GM21528 (cell line): ENCODE data around the gene KIAA0825.
"Not testable (repeated sequence)": the region's sequence is repeated elsewhere in the genome, so short reads cannot be mapped to it uniquely, and the experiment has no call there.

Source experiments
- ATAC-seq: cut with Tn5 transposase; IDR thresholded peaks from one replicate; pipeline ENCODE4 v1.9.1; 2021; ENCODE audit warnings: mild to moderate bottlenecking, moderate library complexity; ENCODE audit not compliant: unreplicated experiment, low FRiP score

KIAA0825 gene

DNA sequence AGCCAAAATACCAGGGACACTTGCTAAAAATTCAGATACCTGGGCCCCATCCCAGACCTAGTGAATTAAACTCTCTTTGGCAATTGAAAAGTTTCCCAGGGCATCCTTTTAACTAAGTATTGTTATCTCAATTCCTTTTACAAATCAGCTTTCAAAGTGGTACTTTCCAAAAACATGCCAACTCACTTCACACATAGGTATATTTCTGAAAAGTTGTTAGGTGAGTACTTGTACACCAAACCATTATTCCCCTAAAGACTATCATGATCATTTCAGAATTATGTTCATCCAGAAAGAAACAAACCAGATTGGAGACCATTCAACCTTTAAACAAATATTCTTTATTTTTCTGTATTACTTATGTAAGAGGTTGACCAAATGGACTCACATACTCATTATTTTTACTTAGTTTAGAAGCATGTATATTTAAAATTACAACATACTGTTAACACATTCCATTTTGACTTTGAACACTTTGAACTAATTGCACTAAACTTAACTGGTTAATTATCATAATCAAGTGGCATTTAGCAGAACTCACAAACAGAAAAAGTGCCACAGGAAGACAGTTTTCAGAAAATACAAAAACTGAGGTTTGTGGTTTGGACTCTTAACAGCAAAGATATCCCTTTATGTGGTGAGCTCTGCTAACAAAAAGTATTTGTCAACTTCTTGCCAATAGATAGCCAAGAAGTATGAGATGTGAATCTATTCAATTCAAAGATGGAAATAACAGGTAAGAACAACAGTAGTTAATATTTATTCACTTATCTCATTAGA is 40.7 kb downstream of the KIAA0825 start:
- ATAC-seq: peak; percentile 86

DNA sequence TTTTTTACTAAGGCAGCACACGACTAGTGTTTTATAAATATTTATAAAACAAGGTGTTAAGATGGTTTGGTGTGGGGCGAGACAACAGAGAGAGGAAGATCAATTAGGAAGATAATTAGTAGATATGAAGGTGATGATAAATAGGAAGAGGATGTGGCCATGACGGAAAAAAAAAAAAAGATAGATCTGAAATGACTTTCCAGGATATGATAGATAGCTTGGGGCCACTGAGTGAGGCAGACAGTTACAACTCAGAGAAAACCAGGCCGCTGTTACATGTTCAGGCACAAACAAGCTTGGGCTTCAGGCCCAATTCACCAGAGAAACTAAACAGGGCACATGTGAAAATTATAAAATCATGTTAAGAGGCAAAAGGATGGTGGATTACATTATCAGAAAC is 43.2 kb downstream of the KIAA0825 start:
- no peak for ATAC-seq

DNA sequence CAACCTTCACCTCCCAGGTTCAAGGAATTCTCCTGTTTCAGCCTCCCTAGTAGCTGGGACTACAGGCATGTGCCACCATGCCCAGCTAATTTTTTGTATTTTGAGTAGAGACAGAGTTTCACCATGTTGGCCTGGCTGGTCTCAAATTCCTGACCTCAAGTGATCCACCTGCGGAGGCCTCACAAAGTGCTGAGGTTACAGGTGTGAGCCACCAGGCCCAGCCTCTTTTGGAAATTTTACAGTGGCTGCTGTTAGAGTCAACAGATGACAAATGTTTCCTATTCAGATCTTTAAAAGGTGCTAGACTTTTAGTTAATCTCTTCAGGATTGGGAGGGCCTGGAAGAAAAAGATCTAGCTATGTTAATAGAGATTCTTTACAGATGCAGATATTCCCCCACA is 45.1 kb downstream of the KIAA0825 start:
- not testable (repeated sequence) for ATAC-seq

DNA sequence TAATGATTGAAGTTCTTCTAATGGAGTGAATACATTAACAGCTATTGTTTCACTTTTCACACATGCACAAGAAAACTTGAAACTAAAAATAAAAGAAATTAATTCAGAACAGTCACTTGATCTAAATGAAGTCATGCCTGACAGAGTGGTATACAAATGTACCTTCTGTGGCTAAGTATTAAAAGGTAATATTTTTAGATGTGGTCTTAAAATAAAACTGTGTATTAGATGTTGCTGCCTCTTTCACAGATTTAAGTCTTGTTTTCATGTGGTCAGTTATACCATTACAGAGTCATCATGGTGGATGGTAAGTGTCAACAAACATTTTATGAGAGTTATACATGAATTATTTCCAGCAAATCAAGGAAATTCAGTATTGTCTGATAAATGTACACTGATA is 47.0 kb downstream of the KIAA0825 start:
- no peak for ATAC-seq

DNA sequence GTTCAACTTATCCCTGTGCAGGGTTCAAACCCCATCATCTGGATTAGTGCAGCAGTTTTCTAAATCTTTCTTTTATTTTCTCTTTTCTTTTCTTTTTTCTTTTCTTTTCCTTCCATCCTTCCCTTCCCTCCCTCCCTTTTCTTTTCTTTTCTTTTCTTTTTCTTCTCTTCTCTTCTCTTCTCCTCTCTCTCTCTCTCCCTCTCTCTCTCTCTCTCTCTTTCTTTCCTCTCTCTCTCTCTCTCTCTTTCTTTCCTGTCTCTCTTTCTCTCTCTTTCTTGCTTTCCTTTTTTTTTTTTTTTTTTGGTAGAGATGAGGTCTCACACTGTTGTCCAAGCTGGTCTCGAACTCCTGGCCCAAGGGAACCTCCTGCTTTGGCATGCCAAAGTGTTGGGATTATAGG is 53.6 kb downstream of the KIAA0825 start:
- no peak for ATAC-seq

DNA sequence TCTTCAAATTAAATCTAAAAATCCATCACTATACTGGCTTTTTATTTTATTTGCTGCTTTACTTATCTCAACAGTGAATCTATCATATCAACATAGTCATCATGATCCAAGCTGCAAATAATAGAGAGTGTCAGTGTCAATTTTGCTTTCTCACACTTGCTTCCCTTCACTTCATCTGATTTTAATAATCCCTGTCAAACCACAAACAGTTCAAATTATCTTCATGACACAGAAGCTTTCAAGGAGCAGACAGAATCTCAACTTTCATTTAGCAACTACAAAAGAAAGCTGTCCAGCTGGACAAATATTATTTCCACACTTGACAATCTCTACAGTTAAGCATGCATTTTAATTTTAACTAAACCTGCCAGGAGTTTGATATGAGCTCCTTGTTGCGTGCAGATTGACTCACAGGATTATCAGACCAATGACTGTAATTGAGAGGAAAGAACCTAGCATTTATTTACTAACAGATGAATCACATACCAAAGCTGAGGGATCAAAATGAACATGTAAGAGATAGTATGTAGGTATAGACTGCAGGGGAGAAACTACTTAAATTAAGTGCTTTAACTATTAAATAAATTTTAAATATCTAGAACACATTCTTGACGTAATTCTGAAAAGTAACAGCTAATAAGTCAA is 56.0 kb downstream of the KIAA0825 start:
- no peak for ATAC-seq

DNA sequence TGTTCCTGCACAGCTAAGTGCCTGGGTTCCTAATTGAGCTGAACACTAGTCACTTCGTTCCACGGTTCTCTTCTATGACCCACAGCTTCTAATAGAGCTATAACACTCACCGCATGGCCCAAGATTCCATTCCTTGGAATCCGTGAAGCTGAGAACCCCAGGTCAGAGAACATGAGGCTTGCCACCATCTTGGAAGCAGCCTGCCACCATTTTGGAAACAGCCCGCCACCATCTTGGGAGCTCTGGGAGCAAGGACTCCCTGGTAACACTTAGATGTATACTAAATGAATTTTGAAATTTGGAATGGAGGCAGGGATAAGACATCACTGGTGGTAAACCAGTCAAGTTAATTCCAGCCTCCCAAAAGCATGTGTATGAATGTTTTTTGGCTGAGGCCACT is 60.4 kb downstream of the KIAA0825 start:
- ATAC-seq: no peak

DNA sequence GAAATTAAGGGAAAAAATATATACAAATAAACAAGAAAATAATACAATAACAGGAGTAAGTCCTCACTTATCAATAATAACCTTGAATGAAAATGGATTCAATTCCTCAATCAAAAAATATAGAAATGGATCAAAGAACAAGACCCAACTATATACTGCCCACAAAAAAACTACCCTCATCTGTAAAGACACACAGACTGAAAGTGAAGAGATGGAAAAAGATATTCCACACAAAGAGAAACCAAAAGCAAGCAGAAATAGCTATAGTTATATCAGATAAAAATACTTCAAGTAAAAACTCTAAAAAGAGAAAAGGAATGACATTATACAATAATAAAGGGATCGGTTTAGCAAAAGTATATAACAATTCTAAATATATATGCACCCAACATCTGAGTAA is 66.5 kb downstream of the KIAA0825 start:
- ATAC-seq: no peak

DNA sequence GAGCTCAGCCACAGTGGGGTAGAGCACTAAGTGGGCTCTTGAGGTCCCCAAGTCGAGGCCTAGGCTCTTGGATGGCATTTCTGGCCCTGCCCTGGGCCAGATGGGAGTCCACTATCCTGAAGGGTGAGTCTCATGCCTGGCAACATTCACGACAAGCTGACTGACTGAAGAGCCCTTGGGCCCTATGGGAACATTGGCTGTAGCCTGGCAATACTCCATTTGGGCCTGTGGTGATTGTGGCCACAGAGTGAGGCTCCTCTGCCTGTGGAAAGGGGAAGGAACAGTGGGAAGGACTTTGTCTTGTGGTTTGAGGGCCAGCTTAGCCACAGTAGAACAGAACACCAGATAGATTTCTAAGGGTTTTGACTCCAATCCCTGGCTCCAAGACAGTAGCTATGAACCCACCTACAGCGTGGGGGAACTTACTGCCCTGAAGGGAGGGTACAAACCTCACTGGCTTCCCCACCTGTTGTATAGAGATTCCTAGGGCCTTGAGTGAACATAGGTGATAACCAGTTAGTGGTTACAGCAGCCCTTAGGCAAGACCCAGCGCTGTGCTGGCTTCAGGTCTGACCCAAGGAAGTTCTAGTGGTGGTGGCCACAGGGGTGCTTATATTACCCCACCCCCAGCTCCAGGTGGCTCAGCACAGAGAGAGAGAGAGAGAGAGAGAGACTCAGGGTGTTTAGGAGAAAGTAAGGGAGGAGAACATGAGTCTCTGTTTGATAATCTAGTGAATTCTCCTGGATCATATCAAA is 72.4 kb downstream of the KIAA0825 start:
- ATAC-seq: no peak

DNA sequence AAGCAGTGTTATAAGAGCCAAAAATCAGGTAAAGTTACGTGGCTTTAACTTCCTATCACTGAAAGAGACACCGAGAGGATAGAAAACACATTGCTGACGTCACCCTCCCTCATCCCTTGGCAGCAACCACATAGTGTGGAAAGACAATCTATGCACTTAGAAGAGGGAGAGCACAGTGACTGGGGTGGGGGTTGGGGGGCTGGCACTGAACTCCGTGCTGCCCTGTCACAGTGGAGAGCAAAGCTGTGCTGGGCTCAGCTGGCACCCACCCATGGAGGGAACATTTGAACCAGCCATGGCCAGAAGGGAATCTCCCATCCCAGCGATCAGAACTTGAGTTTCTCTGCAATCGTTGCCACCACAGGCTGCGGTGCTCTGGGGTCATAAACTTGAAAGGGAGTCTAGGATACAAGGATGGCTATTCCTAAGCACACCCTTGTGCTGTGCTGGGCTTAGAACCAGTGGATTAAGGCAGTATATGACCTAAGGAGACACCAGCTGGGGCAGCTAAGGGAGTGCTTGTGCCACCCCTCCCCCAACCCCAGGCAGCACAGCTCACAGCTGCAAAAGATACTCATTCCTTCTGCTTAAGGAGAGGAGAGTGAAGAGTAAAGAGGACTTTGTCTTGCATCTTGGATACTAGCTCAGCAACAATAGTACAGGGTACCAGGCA is 73.4 kb downstream of the KIAA0825 start:
- ATAC-seq: no peak

DNA sequence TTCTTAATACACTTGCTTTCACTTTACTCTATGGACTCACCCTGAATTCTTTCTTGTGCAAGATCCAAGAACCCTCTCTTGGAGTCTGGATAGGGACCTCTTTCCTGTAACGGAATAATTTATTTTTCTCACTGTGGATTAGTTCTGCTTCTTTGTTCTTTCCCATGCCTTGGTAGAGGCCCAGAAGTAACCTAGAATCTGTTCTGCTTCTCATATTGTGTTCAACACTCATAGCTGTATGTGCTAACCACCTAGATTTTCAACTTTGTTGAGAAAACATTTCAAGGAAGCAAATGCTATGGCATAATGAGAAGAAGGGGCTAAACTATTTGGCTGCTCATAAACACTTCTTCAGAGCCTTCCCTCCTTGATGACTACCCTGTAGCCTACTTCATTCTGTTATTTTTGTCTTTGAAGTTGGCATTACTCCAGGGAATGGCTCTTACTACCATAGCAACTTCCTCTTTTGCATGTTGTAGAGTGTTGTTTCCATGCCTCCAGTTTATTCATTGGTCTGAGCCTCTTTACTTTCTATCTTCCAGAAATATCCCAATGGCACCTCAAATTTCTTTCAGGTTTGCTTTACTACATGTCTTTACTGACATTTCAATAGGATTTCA is 74.3 kb downstream of the KIAA0825 start:
- no peak for ATAC-seq

DNA sequence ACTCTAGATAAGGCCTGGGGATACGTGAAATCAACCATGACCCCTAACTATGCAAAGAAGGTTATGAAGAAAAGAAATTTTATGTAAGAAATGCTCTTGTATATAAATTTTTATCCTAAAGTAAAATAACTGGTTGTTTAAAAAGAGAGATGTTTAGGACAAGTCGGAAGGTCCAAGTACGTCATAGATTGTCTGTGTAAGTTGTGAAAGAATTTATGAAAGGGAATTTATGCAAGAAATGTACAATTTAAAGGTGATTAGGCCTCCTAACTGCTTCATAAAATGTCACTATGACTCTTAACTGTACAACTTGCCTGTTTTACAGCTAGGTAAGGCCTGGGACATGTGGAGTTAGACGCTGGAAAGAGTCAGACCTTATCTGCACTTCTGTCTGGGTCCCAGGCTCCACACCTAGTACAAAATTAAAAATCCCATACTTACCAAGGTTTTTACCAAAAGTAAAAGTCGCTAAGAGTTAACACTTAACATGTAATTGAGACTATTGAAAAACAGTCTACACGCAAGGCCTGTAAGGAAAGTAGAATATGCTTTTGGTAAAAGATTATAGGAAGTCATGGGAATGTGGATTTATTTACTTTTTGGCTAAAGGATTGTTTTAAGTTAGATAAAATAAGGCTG is 77.4 kb downstream of the KIAA0825 start:
- ATAC-seq: no peak

DNA sequence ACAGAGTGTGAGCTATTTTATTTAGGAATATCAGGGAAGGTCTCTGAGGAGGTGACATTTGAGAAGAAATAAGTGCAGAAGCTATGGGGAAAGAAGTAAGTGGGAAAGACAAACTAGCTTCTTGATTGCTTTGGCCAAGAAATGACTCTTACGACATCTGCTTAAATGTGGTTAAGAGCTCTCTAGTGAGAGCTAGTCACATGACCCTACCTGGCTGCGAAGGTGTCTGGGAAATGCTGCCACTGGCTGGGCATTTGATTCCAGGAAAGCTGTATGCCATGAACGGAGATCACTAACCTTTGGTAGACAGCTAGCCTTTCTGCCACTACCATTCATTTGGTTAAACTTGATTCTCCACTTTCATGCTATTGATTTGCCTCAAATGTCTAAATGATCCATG is 80.1 kb downstream of the KIAA0825 start:
- no peak for ATAC-seq

DNA sequence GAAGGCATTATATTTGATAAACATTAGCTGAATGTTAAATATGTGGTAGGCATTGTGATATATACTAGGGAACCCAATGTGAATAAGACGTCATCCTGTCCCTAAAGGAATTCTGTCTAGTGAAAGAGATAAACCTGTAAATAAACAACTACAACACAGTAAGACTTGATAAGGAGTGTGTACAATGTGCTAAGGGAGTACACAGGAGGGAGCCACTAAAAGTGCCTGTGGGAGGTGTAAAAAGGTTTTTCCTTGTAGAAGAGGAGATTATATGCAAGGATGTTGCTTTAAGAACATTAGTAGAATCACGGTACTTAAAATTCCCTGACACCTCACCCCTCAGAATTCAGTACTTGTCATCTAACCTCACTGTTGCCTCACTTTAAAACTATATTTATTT is 91.7 kb downstream of the KIAA0825 start:
- no peak for ATAC-seq

DNA sequence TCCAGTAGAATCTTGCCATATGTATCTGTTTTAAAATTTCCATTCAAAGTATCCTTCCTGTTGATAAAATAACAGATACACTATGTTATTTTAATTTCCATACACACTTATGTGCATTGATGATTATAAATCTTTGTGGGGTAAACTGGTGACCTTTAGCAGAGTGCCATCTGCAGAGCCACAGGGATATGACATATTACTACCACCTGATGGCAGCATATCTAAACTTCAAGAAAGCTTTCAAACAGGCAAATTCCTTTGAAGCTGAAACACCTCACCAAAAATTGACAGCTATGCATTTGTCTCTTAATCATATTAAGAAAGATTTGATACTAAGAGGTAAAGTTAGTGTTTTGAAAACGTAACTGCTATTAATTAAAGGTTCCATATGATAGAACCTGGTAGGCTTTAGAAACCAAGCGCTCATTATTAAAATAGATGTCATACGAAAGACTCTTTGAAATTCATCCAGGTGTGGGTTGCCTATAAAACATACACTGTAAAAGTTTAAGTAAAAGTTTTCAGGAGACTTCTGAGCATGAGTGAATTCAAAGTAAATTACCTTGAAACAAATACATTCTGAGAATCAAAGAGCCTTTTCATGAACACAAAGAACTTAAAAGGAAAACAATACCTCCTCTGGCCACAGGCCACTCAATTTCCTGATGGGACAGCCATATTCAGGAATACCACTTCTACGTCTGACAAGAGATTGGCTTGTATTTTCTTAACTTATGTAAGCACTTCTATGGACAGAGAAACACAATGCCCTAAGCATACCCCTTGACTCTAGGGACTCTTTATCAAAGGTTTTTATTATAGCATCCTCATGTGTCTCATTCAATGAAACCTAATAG is 93.3 kb downstream of the KIAA0825 start:
- ATAC-seq: peak; percentile 88

DNA sequence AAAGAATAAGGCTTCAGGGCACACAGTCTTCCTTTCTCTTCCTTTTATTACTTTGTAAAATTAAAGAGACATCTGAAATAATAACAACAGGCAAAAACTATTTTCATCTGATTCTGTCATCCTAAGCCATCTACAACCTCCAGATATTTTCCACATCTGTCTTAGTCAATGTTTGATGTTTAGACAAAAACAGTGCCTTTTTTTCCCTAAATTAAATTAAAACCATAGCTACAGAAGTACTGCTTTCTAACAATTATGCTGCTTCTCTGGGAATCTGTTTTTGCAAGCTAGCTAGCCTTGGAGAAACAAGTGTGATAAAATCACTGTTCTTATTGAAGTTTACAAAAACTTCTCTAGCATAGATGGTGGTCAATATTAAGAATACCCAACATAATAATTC is 95.4 kb downstream of the KIAA0825 start:
- no peak for ATAC-seq

DNA sequence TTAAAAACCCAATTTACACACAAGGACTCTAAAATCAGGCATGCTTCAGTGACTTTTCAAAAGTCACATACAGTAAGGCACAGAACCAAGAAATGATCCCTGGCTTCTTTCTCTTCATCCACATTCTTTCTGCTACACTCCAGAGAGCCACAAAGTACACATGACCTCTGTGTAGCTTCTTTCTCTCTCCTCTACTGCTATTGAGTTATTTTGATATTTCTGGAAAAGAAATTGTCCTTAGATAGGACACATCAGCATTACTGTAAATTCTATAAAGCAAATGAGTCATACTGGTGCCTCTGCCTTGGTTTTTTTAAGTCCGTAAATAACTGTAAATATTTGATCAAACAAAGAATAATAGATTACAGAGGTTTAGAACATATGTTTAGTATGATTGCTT is 96.3 kb downstream of the KIAA0825 start:
- no peak for ATAC-seq

DNA sequence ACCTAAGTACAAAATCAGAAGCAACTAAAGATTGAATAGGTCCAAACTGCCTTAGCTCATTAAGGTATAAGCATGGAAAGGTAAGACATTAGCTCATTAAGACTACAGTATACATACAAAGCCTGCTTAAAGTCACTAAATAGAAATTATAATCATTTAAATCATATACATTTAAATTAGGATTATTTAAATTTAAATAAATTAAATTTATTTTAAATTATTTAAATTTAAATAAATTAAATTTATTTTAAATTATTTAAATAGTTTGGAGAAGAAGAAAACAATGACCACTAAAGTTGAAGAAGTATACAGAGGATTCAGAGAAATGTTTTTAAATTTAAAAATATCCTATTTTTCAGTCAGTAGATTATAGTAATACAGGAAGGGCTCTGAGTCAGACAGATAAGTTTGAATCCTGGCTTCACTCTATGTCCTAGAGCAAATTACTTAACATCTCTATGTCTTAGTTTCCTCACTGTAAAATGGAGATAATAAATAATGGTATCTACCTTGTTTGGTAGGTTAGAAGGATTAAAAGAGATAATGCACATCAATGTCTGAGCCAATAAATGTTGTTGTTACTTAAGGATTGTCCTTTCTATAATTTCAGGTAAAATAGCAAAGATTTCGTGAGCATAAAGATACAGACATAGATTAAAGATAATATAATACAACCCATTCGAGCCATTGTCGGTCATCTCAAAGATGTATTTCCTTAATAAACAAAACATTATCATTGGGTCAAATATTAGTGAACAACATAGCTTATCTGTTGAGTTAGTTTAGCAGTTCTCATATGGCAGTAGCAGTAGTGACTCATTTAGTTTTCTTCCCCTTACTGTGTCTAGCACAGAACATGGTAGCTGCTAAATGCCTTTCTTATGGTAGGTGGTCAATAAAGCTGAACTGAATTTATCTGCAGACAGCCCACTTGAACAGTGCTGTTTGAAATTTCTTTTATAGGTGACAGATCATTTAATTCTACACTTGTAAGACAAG is 100.6 kb downstream of the KIAA0825 start:
- ATAC-seq: no peak
